K562 (cell line): ENCODE measurements around the gene ZFR2. TPM values are rescaled to one million over a fixed set of nuclear protein-coding genes. Genes with fewer than 3 reads are reported as not detected.
A peak's percentile ranks its signal among the peaks of the same experiment; 100 is the strongest.

Experiments used
- ATAC-seq: fragments of 200-7000 bp; cut with Tn5 transposase; 3 replicates; pipeline ENCODE4 v1.9.1; 2020; ENCODE audit warnings: moderate library complexity
- BruUV-seq: library from RNA; stranded (reverse); fragments of 400-500 nt; replicated peaks from 2 replicates; lab custom pipeline; 2021; lab: Mats Ljungman, UMichigan
- CTCF ChIA-PET: fragments of 300-600 bp; formaldehyde crosslinking; extraction: SDS; loops from one replicate; lab custom pipeline; 2021; ENCODE audit warnings: low intra/inter-chr PET ratio; lab: Yijun Ruan, JAX
- POLR2A ChIA-PET: fragments of 300-600, 350-650 bp; sonication (Branson Sonifier 250); formaldehyde crosslinking; extraction: SDS; loops from one replicate; lab custom pipeline; 2021; ENCODE audit warnings: antibody characterized with exemption, inconsistent platforms; lab: Yijun Ruan, JAX
- DNase-seq, 4 experiments: peaks; one replicate each; pipeline versions ENCODE4 v3.0.0 to v3.0.0-alpha.2; 2011 to 2018; ENCODE audit warnings: low spot score in 3 of 4, mixed read lengths in 3 of 4; ENCODE audit errors: extremely low read depth in 1 of 4
- FAIRE-seq: peaks from 2 replicates; lab custom pipeline; 2011; peaks lifted over from hg19 to GRCh38; lab: Jason Lieb, UNC
- H2AFZ ChIP-seq: 2 replicates; pipeline ENCODE4 v1.6.0; 2011; ENCODE audit warnings: low read depth, low read length, control low read depth, inconsistent platforms
- H3K27ac ChIP-seq: fragments of 200-600 bp; 3 replicates; pipeline ENCODE4 v1.8.0; 2011; ENCODE audit warnings: low read depth, mild to moderate bottlenecking, control low read depth, inconsistent platforms, low read length, moderate library complexity, mixed read lengths; ENCODE audit errors: extremely low read depth
- H3K27me3 ChIP-seq, 2 experiments: fragments of 300-600 bp in 1 of 2; 2 replicates in 1 of 2; 3 replicates in 1 of 2; pipeline versions ENCODE4 v1.6.0 to v1.8.0; 2011; ENCODE audit warnings: inconsistent platforms in 2 of 2, low read length in 2 of 2, mild to moderate bottlenecking in 1 of 2, mixed read lengths in 1 of 2, moderate library complexity in 1 of 2; ENCODE audit not compliant: control insufficient read depth in 2 of 2, insufficient read depth in 2 of 2
- H3K36me3 ChIP-seq: fragments of 300-600 bp; 3 replicates; pipeline ENCODE4 v1.8.0; 2011; ENCODE audit warnings: mild to moderate bottlenecking, low read length, inconsistent platforms; ENCODE audit not compliant: control insufficient read depth, insufficient read depth
- H3K4me1 ChIP-seq, 2 experiments: fragments of 200-600 bp in 1 of 2; replicated peaks in 1 of 2; 2 replicates in 1 of 2; 3 replicates in 1 of 2; pipeline versions ENCODE4 v1.5.1 to v1.8.0; 2011; ENCODE audit warnings: inconsistent platforms in 2 of 2, low read length in 2 of 2, mild to moderate bottlenecking in 1 of 2, mixed read lengths in 1 of 2, moderate library complexity in 1 of 2; ENCODE audit not compliant: control insufficient read depth in 2 of 2, insufficient read depth in 2 of 2
- H3K4me2 ChIP-seq: 2 replicates; pipeline ENCODE4 v1.6.1; 2011; ENCODE audit warnings: low read length, control low read depth, inconsistent platforms, mixed read lengths; ENCODE audit not compliant: insufficient read depth
- H3K4me3 ChIP-seq: fragments of 200-600 bp; sonication (generic), shearing (Covaris generic); 2 replicates; pipeline ENCODE4 v1.5.1; 2016; ENCODE audit warnings: control low read depth, inconsistent platforms
- H3K79me2 ChIP-seq: fragments of 200-600 bp; 3 replicates; pipeline ENCODE4 v1.8.0; 2011; ENCODE audit warnings: low read length, inconsistent platforms; ENCODE audit not compliant: control insufficient read depth, insufficient read depth
- H3K9ac ChIP-seq, 2 experiments: 2 replicates each; pipeline versions ENCODE4 v1.6.0 to v1.6.1; 2011; ENCODE audit warnings: low read depth in 2 of 2, low read length in 2 of 2, control low read depth in 1 of 2, inconsistent platforms in 1 of 2, mild to moderate bottlenecking in 1 of 2, mixed read lengths in 1 of 2; ENCODE audit not compliant: insufficient read depth in 1 of 2
- H3K9me1 ChIP-seq: one replicate; pipeline ENCODE4 v1.6.0; 2011; ENCODE audit warnings: inconsistent platforms, mild to moderate bottlenecking, low read length, moderate library complexity; ENCODE audit not compliant: control insufficient read depth, insufficient read depth
- H3K9me3 ChIP-seq: replicated peaks from 2 replicates; pipeline ENCODE4 v1.5.1; 2011; ENCODE audit warnings: low read depth, low read length, inconsistent platforms; ENCODE audit not compliant: control insufficient read depth, insufficient read depth
- H4K20me1 ChIP-seq: replicated peaks from 2 replicates; pipeline ENCODE4 v1.6.1; 2011; ENCODE audit warnings: low read length, inconsistent platforms, mixed read lengths; ENCODE audit not compliant: control insufficient read depth, insufficient read depth
- ADNP ChIP-seq: fragments of 200-800 bp; sonication (Bioruptor generic); IDR thresholded peaks from 2 replicates; pipeline ENCODE4 v1.6.1; 2016; ENCODE audit warnings: missing genetic modification characterization, missing compliant biosample characterization
- BCOR ChIP-seq: fragments of 450-650 bp; IDR thresholded peaks from 2 replicates; pipeline ENCODE4 v1.6.1; 2016
- DLX4 ChIP-seq: fragments of 250-450 bp; sonication (Bioruptor Pico); IDR thresholded peaks from 2 replicates; pipeline ENCODE4 v1.6.1; 2021; ENCODE audit warnings: mild to moderate bottlenecking
- POLR2G ChIP-seq: fragments of 200-400 bp; formaldehyde crosslinking; IDR thresholded peaks from 2 replicates; pipeline ENCODE4 v1.6.1; 2017; ENCODE audit warnings: low read depth, mild to moderate bottlenecking, antibody characterized with exemption, low read length, moderate library complexity
- RBM25 ChIP-seq: fragments of 200-400 bp; formaldehyde crosslinking; IDR thresholded peaks from 2 replicates; pipeline ENCODE4 v1.6.1; 2018; ENCODE audit warnings: low read length, low read depth, moderate library complexity; ENCODE audit not compliant: severe bottlenecking
- RCOR1 ChIP-seq, 2 experiments: IDR thresholded peaks; 2 replicates each; pipeline ENCODE4 v1.6.1; 2012; ENCODE audit warnings: low read depth in 2 of 2, low read length in 2 of 2, borderline replicate concordance in 1 of 2, improper control_type of control experiment in 1 of 2
- RFX1 ChIP-seq: fragments of 450-650 bp; IDR thresholded peaks from 2 replicates; pipeline ENCODE4 v1.6.1; 2016; ENCODE audit warnings: mild to moderate bottlenecking, moderate library complexity
- STAT6 ChIP-seq: sonication (generic); formaldehyde crosslinking; IDR thresholded peaks from 2 replicates; pipeline ENCODE4 v1.8.1; 2023; ENCODE audit warnings: mild to moderate bottlenecking, missing genetic modification reagents
- TFE3 ChIP-seq: fragments of 450-650 bp; formaldehyde crosslinking; IDR thresholded peaks from 2 replicates; pipeline ENCODE4 v1.4.0; 2020; ENCODE audit warnings: mild to moderate bottlenecking, mixed read lengths
- ZFP36 ChIP-seq: fragments of 150-350 bp; IDR thresholded peaks from 2 replicates; pipeline ENCODE4 v1.6.1; 2018; ENCODE audit warnings: low read length, low read depth; ENCODE audit not compliant: partially characterized antibody
- ZNF24 ChIP-seq: fragments of 450-650 bp; IDR thresholded peaks from 2 replicates; pipeline ENCODE4 v1.6.1; 2016
- ZNF436 ChIP-seq: fragments of 250-450, 450-650 bp; sonication (Bioruptor Pico); formaldehyde crosslinking; IDR thresholded peaks from 2 replicates; pipeline ENCODE4 v1.7.0; 2020; ENCODE audit warnings: mild to moderate bottlenecking
- ZNF76 ChIP-seq: fragments of 250-450 bp; sonication (Bioruptor Pico); IDR thresholded peaks from 2 replicates; pipeline ENCODE4 v1.4.0; 2020; ENCODE audit warnings: mild to moderate bottlenecking, moderate library complexity, borderline replicate concordance
- WGBS: fragments of 100-300 bp; shearing (Covaris generic); methylation state at CpG from one replicate; pipeline ENCODE4 v1.1.6; 2016; ENCODE audit warnings: low coverage, mixed read lengths; ENCODE audit not compliant: insufficient coverage; ENCODE audit errors: missing lambda C conversion rate; 5-methylcytosine and 5-hydroxymethylcytosine counted together
- in situ Hi-C: fragments of 300-500 bp; cut with MboI; formaldehyde crosslinking; loops from 4 replicates; pipeline ENCODE4 v1.15.0; 2018; ENCODE audit warnings: inconsistent platforms, mixed read lengths
- intact Hi-C: fragments of 100-400 bp; cut with micrococcal nuclease; formaldehyde crosslinking; loops from 2 replicates; pipeline ENCODE4 v1.14.2; 2022
- polyA plus RNA-seq, 8 experiments: library from polyadenylated mRNA; depleted of rRNA in 4 of 8; stranded (reverse) in 5 of 8; unstranded in 3 of 8; fragments of >200 nt; fragmentation: Nextera tagmentation in 2 of 8; fragmentation: Illumina TruSeq in 1 of 8; extraction: Ambion mirVana in 2 of 8; extraction: Trizol in 1 of 8; gene quantifications; 2 replicates each; pipeline versions ENCODE4 v1.2.1 to v1.2.3, GENCODE V29; 2011 to 2014; ENCODE audit warnings: inconsistent platforms in 1 of 8, missing spikeins in 1 of 8
- total RNA-seq, 7 experiments: library from RNA; depleted of rRNA in 6 of 7; stranded (reverse); fragments of >200 nt in 6 of 7; fragmentation: Illumina TruSeq in 2 of 7; extraction: Trizol in 2 of 7; gene quantifications; 2 replicates each; pipeline versions ENCODE4 v1.2.1 to v1.2.3, GENCODE V29; 2011 to 2021; ENCODE audit warnings: low replicate concordance in 1 of 7

The ZFR2 gene
- total and polyA plus RNA-seq, 9 of the 15 experiments (the other 6 are each of a cell fraction or from before 2014, with no cell fraction given): 0.03 to 0.59 (median 0.07) TPM; not detected in 6

- no peak for TF ChIP-seq STAT6
Observed at GRCh38 chr19:3778899-3779723, 89.7 kb downstream of the ZFR2 start (continued).

GRCh38 chr19:3778104-3778867 lies 90.6 kb downstream of the ZFR2 start:
- no peaks in the 10 kb centered on the region for H3K9me1 ChIP-seq
- peaks cover 0 to 30% of the 10 kb centered on the region in 2 experiments; a peak in 3 of 5 replicates for H3K4me1 ChIP-seq
- no peak overlapping the region for H3K4me2 ChIP-seq
- BruUV-seq: TSS peak; percentile 44
- in situ Hi-C loops: no loop called here
- H3K36me3 ChIP-seq: peaks cover 11% of the 10 kb centered on the region; the same call in 2 of the 3 replicates
- H3K27me3 ChIP-seq: no peaks in the 10 kb centered on the region
- CTCF ChIA-PET: no interaction called here
- peaks cover 20% of the 10 kb centered on the region for H3K9me3 ChIP-seq
- WGBS: 80% methylated on average over 32 of the region's 37 CpGs
- H2AFZ ChIP-seq: no peak overlapping the region
- H3K27ac ChIP-seq: no peak overlapping the region
- H4K20me1 ChIP-seq: no peaks in the 10 kb centered on the region
- no peak for DNase-seq
- no peaks in the 10 kb centered on the region for H3K79me2 ChIP-seq
- no peak overlapping the region for H3K9ac ChIP-seq
- POLR2A ChIA-PET: interaction anchor here (0.5 to 1.6 kb wide), 5 partner anchors 9 to 233 kb away, joined by 3 to 7 read pairs (median 3); no protein-coding TSS in a partner anchor
- intact Hi-C loops: no loop called here
- ATAC-seq: no peak
- no peak overlapping the region for H3K4me3 ChIP-seq
- no peak for FAIRE-seq
- TF ChIP-seq RCOR1 (IDR thresholded peaks at IDR 0.05; ENCODE audit: borderline replicate concordance in 1 of 2, low read depth in 2 of 2, low read length in 2 of 2) (peak in 1 of 2 experiments; percentile 18; a peak in 1 of 4 replicates), ADNP (peak; percentile 34; the same call in 1 of the 2 replicates), DLX4 (no peak), ZNF76 (CRISPR knock-in tag) (no peak), RBM25 (peak; percentile 60), TFE3 (no peak), ZFP36 (peak; percentile 97), ZNF436 (CRISPR knock-in tag) (0 out of 2 replicates have a peak, but pooled peaks have one; percentile 68), ZNF24 (no peak), BCOR (peak; percentile 84), POLR2G (peak; percentile 28; the same call in 1 of the 2 replicates), RFX1 (no peak)
